ENCODE results near the gene CYSTM1. TPM values are rescaled to one million over a fixed set of nuclear protein-coding genes. Genes with fewer than 3 reads are reported as not detected.
A peak's percentile ranks its signal among the peaks of the same experiment; 100 is the strongest.

The CYSTM1 gene
- polyA plus RNA-seq, 2 of the 4 experiments (the other 2 are of a cell fraction), result 76.8 to 103 TPM

- no peak for TF ChIP-seq MAFK (IDR thresholded peaks at IDR 0.05; ENCODE audit: partially characterized antibody)
- TF ChIP-seq USF2 (IDR thresholded peaks at IDR 0.05), result no peak
These were observed 109.0 kb downstream of the CYSTM1 start (continued) for GRCh38 chr5:140284013-140284412.

- ChIA-PET CTCF (interaction anchor here (0.8 to 2.6 kb wide), 7 partner anchors 11 to 65 kb away, joined by 3 to 10 read pairs (median 5); partner anchors contain the start of gene HBEGF), POLR2A (interaction anchor here (0.6 kb wide), 1 partner anchor 42 kb away, joined by 4 read pairs; no protein-coding TSS in a partner anchor)
- 61% methylated on average over 5 of the region's 5 CpGs for WGBS (ENCODE audit: missing lambda C conversion rate)
- TF ChIP-seq USF2 (IDR thresholded peaks at IDR 0.05) (no peak), KDM5A (IDR thresholded peaks at IDR 0.05) (no peak), HMGXB4 (CRISPR knock-in tag; IDR thresholded peaks at IDR 0.05; ENCODE audit: borderline replicate concordance) (no peak)
- no peak for DNase-seq (ENCODE audit: low read depth in 1 of 2, low spot score in 1 of 2)
- no peak for FAIRE-seq
- Histone ChIP-seq H3K4me3 (no peak overlapping the region), H3K4me2 (no peak overlapping the region), H3K27ac (no peak overlapping the region), H3K9me3 (no peaks in the 10 kb centered on the region), H3K4me1 (peaks cover 13% of the 10 kb centered on the region; the same call in 2 of the 3 replicates)
- ATAC-seq, result no peak
These were observed 111.4 kb downstream of the CYSTM1 start for GRCh38 chr5:140286424-140286823.

- ChIA-PET POLR2A (no interaction called here), CTCF (interaction anchor here (0.7 to 2.6 kb wide), 8 partner anchors 10 to 58 kb away, joined by 3 to 10 read pairs (median 4); partner anchors contain the start of gene HBEGF)
These were observed 113.0 kb downstream of the CYSTM1 start for GRCh38 chr5:140287801-140288521.

More at GRCh38 chr5:140287801-140288521, 113.0 kb downstream of the CYSTM1 start:
- no peak overlapping the region for H3K4me3 ChIP-seq
- FAIRE-seq (no peak), ATAC-seq (no peak), DNase-seq (ENCODE audit: low read depth in 1 of 2, low spot score in 1 of 2) (no peak)
- TF ChIP-seq CEBPB (IDR thresholded peaks at IDR 0.05), result 0 out of 4 replicates have a peak, but pooled peaks of 1 of the 2 experiments have one; percentile 2
- no peak for TF ChIP-seq E2F6 (IDR thresholded peaks at IDR 0.05; ENCODE audit: borderline replicate concordance, low read depth)
- no peak for TF ChIP-seq REST (IDR thresholded peaks at IDR 0.05)
- 83% methylated on average over 7 of the region's 7 CpGs for WGBS (ENCODE audit: missing lambda C conversion rate)
- no peak overlapping the region for H3K27ac ChIP-seq
- H3K4me1 ChIP-seq, result peaks cover 28% of the 10 kb centered on the region
- H3K9me3 ChIP-seq, result no peaks in the 10 kb centered on the region
- no peak overlapping the region for H3K4me2 ChIP-seq

Measured in A549 (cell line).